Uterus (tissue), 4 donors: ENCODE results near the gene MPP7. TPM values are rescaled to one million over a fixed set of nuclear protein-coding genes. Genes with fewer than 3 reads are reported as not detected.
"Not testable (repeated sequence)": the region's sequence is repeated elsewhere in the genome, so short reads cannot be mapped to it uniquely, and the experiment has no call there.

Source experiments
- DNase-seq, 2 donors: peaks; one replicate each; pipeline ENCODE4 v3.0.0-alpha.2; 2019 to 2020
- H3K27ac ChIP-seq, 2 donors: fragments of 200-600 bp; sonication (generic); 1 replicate in 1 of 2; 2 replicates in 1 of 2; pipeline ENCODE4 v1.5.1; 2016 to 2018
- H3K27me3 ChIP-seq, 2 donors: fragments of 200-600 bp; sonication (generic); one replicate each; pipeline ENCODE4 v1.5.1; 2018 to 2019; ENCODE audit warnings: control low read depth in 1 of 2
- H3K36me3 ChIP-seq, 2 donors: fragments of 200-600 bp; sonication (generic); one replicate each; pipeline ENCODE4 v1.5.1; 2019; ENCODE audit warnings: control low read depth in 1 of 2
- H3K4me1 ChIP-seq, 2 donors: fragments of 200-600 bp; sonication (generic); one replicate each; pipeline ENCODE4 v1.5.1; 2018 to 2019; ENCODE audit warnings: control low read depth in 1 of 2
- H3K4me3 ChIP-seq, 2 donors: fragments of 200-600 bp; sonication (generic); 1 replicate in 1 of 2; 2 replicates in 1 of 2; pipeline ENCODE4 v1.5.1; 2018 to 2019; ENCODE audit warnings: mild to moderate bottlenecking in 1 of 2
- H3K9me3 ChIP-seq, 2 donors: fragments of 200-600 bp; sonication (generic); one replicate each; pipeline ENCODE4 v1.5.1; 2019; ENCODE audit warnings: control low read depth in 1 of 2
- POLR2A ChIP-seq, 2 donors: fragments of 450-650 bp; IDR thresholded peaks; one replicate each; pipeline ENCODE4 v1.6.1; 2016; ENCODE audit warnings: antibody characterized with exemption in 2 of 2, mild to moderate bottlenecking in 1 of 2, moderate library complexity in 1 of 2
- intact Hi-C: fragments of 100-400 bp; cut with DNase I; formaldehyde crosslinking; loops from one replicate; pipeline ENCODE4 v1.15.1; 2023; ENCODE audit warnings: low total_unique reads
- total RNA-seq, 4 donors: library from RNA; depleted of rRNA in 3 of 4; stranded (reverse); fragments of >200 nt in 3 of 4; gene quantifications; one replicate each; pipeline versions ENCODE4 v1.1.0 to v1.2.4, GENCODE V29; 2014 to 2023
- TF ChIP-seq, protein P1 (sequence below), 4 experiments: fragments of 200-600 bp in 2 of 4; fragments of 450-650 bp in 2 of 4; sonication (generic) in 2 of 4; IDR thresholded peaks; one replicate each; pipeline ENCODE4 v1.5.1; 2016 to 2019; ENCODE audit warnings: antibody characterized with exemption in 4 of 4, mild to moderate bottlenecking in 2 of 4, moderate library complexity in 1 of 4
- donor health status: DM: yes; HTN: yes; CAD: no.

The MPP7 gene
- 10 to 100 TPM in 2 of 4 donors, 1 to 10 TPM in 2; 3.6 to 18.0 (median 13.1) TPM for total RNA-seq

DNA sequence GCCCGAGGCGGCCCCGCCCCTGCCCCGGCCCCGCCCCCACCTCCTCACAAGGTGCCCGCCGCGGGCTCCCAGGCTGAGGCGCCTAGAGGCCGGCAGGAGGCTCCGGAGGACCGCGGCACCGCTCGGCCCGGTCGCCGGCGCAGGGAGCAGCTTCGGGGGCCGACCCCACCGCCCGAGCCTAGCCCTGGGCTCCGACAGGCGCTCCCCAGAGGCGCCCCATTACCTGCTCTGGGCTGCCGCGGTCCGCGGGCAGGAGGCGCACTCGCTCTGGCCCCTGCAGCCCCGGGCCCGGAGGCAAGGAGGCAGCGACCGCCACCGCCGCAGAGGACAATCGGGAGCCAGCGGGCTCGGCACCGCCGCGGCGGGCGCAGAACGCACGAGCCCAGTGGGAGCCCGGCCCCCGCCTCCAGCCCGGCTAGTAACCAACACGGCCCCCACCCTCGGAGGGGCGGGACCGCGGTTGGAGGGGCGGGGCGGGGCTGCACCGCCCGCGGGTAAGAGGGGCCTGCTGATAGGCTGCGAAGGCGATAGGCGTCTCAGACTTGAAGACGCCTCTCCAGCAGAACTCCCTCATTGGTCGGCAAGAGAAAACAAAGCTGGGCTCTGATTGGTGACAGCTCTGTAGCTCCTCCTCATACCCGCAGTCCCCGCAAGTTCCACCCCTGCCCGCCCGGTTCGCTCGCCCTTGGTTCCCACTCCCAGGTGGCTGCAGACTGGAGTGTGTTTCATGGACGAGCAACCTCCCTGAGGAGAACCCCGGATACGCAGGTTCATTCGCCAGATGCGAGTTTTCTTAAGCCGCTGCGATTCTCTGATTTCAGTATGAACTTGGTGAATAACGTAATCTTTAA is at the start of gene MPP7:
MPP7 (minus strand) TSS at position 427 of the 851 bp plus-strand sequence. CDS start 64,460 bp downstream, outside the sequence.
- Histone ChIP-seq H3K4me3 (peak within 1 kb of the TSS; percentile 48 to 93), H3K27me3 (no peaks in the 10 kb centered on the region), H3K27ac (peak within 1 kb of the TSS; percentile 88 to 94), H3K36me3 (no peaks in the 10 kb centered on the region), H3K9me3 (no peaks in the 10 kb centered on the region), H3K4me1 (no peaks in the 10 kb centered on the region)
- DNase-seq, result peak; percentile 95 to 96
- intact Hi-C loops, result no loop called here
- peak in 1 of 2 donors; percentile 61 for TF ChIP-seq POLR2A (IDR thresholded peaks at IDR 0.05)
- TF ChIP-seq, protein P1, sequence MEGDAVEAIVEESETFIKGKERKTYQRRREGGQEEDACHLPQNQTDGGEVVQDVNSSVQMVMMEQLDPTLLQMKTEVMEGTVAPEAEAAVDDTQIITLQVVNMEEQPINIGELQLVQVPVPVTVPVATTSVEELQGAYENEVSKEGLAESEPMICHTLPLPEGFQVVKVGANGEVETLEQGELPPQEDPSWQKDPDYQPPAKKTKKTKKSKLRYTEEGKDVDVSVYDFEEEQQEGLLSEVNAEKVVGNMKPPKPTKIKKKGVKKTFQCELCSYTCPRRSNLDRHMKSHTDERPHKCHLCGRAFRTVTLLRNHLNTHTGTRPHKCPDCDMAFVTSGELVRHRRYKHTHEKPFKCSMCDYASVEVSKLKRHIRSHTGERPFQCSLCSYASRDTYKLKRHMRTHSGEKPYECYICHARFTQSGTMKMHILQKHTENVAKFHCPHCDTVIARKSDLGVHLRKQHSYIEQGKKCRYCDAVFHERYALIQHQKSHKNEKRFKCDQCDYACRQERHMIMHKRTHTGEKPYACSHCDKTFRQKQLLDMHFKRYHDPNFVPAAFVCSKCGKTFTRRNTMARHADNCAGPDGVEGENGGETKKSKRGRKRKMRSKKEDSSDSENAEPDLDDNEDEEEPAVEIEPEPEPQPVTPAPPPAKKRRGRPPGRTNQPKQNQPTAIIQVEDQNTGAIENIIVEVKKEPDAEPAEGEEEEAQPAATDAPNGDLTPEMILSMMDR (IDR thresholded peaks at IDR 0.05), result peak; percentile 11 to 50 (median 39)

DNA sequence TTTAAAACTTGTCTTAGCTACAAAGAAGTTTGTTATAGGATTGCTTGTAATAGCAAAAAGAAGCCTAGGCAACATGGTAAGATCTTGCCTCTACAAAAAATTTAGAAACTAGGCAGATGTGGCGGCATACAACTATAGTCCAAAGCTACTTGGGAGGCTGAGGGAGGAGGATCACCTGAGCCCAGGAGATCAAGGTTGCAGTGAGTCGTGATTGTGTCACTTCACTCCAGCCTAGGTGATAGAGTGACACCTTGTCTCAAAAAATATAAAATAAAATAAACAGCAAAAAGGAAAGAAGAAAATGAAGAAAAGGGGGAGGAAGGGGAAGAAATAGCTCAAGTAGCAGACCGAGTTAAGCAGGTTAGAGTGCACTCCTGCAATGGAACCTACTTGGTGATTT is 47.0 kb upstream of the MPP7 start:
- intact Hi-C loops, result no loop called here
- Histone ChIP-seq H3K9me3 (no peaks in the 10 kb centered on the region), H3K4me1 (no peaks in the 10 kb centered on the region), H3K27ac (no peak overlapping the region), H3K36me3 (no peaks in the 10 kb centered on the region), H3K27me3 (no peaks in the 10 kb centered on the region), H3K4me3 (no peak overlapping the region)
- no peak for DNase-seq
- no peak for TF ChIP-seq POLR2A (IDR thresholded peaks at IDR 0.05)
- TF ChIP-seq, protein P1 (IDR thresholded peaks at IDR 0.05), result no peak

DNA sequence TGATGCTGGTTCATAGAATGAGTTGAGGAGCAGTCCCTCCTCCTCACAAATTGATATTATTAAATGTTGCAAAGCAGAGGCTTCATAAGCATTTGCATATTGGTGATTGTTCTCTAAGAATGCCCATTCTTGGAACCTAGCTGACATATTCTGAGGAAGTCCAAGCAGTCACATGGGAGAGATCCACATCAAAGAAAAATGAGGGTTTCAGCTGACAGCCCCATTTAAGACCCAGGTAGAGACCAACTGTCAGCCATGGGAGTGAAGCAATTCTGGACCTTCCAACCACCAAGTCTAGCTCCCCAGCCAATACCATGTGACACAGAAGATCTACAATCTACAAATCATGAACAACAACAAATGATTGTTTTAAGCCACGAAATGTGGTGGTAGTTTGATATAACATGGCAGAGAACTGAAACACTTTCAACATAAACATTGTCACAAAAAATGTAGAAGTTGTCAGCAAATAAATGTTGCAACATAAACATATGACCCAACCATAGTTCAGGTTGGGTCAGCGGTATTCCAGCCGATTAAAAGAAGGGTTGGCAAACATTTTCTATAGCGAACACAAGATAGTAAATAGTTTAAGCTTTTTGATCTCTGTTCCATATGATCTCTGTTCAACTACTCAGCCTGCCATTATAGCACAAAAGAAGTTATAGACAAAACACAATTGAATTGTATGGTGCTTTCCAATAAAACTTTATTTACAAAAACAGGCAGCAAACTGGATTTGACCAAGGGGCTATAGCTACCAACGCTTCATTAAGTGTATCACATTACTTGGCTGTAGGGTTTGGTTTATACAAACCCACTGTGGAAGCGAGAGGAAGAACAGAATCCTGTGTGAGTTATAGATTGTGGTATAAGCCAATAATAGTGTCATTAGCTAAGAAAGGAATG is 41.4 kb upstream of the MPP7 start:
- Histone ChIP-seq H3K27ac (no peak overlapping the region), H3K4me1 (no peaks in the 10 kb centered on the region), H3K4me3 (no peak overlapping the region), H3K36me3 (no peaks in the 10 kb centered on the region), H3K9me3 (no peaks in the 10 kb centered on the region), H3K27me3 (no peaks in the 10 kb centered on the region)
- intact Hi-C loops, result no loop called here
- DNase-seq, result no peak
- TF ChIP-seq POLR2A (IDR thresholded peaks at IDR 0.05), result no peak
- TF ChIP-seq, protein P1 (IDR thresholded peaks at IDR 0.05), result no peak

DNA sequence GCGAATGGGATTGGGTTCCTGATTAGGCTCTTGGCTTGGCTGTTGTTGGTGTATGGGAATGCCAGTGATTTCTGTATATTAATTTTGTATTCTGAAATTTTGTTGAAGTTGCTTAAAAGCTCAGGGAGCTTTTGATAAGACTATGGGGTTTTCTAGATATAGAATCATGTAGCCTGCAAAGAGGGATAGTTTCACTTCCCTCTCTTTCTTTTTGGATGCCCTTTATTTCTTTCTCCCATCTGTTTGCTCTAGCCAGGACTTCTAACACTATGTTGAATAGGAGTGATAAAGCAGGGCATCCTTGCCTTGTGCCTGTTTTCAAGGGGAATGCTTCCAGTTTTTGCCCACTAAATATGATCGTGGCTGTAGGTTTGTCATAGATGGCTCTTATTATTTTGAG is 40.4 kb upstream of the MPP7 start:
- no peak for TF ChIP-seq POLR2A (IDR thresholded peaks at IDR 0.05)
- TF ChIP-seq, protein P1 (IDR thresholded peaks at IDR 0.05), result no peak
- H3K27me3 ChIP-seq, result no peaks in the 10 kb centered on the region
- no peak overlapping the region for H3K4me3 ChIP-seq
- H3K27ac ChIP-seq, result no peak overlapping the region
- no peaks in the 10 kb centered on the region for H3K4me1 ChIP-seq
- H3K36me3 ChIP-seq, result no peaks in the 10 kb centered on the region
- intact Hi-C loops, result no loop called here
- no peaks in the 10 kb centered on the region for H3K9me3 ChIP-seq
- DNase-seq, result no peak

DNA sequence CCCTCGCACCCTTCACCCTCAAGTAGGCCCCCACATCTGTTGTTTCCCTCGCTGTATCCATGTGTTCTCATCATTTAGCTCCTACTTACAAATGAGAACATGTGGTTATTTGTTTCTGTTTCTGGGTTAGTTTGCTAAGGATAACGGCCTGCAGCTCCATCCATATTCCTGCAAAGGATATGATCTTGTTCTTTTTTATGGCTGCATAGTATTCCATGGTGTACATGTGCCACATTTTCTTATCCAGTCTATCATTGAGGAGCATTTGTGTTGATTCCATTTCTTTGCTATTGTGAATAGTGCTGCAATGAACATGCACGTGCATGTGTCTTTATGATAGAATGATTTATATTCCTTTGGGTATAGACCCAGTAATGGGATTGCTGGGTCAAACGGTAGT is 38.8 kb upstream of the MPP7 start:
- intact Hi-C loops, H3K36me3 ChIP-seq, DNase-seq, H3K4me1 ChIP-seq, H3K4me3 ChIP-seq, H3K27ac ChIP-seq, H3K27me3 ChIP-seq, H3K9me3 ChIP-seq: not testable (repeated sequence)
